Mesenchymal stem cell (in vitro differentiated cells and primary cell): ENCODE results near the gene OPCML.

Experiments
- DNase-seq: peaks from one replicate; pipeline ENCODE4 v3.0.0-alpha.2; 2013
- H2AFZ ChIP-seq: one replicate; pipeline ENCODE4 v1.6.1; 2013; ENCODE audit warnings: low read depth, mild to moderate bottlenecking, control low read depth, inconsistent platforms, low read length, moderate library complexity
- H2AK5ac ChIP-seq: 2 replicates; pipeline ENCODE4 v1.6.1; 2013; ENCODE audit warnings: low read length, moderate library complexity, mild to moderate bottlenecking, inconsistent platforms; ENCODE audit not compliant: severe bottlenecking
- H2BK120ac ChIP-seq: one replicate; pipeline ENCODE4 v1.6.1; 2013; ENCODE audit warnings: low read depth, mild to moderate bottlenecking, inconsistent platforms, low read length, moderate library complexity
- H2BK12ac ChIP-seq, 2 experiments: one replicate each; pipeline ENCODE4 v1.6.1; 2013; ENCODE audit warnings: inconsistent platforms in 2 of 2, low read length in 2 of 2, mild to moderate bottlenecking in 2 of 2, moderate library complexity in 2 of 2, control low read depth in 1 of 2
- H2BK15ac ChIP-seq: one replicate; pipeline ENCODE4 v1.6.1; 2013; ENCODE audit warnings: mild to moderate bottlenecking, low read depth, inconsistent platforms; ENCODE audit not compliant: poor library complexity, severe bottlenecking
- H2BK5ac ChIP-seq: 2 replicates; pipeline ENCODE4 v1.6.1; 2013; ENCODE audit warnings: low read depth, mild to moderate bottlenecking, low read length, control low read depth, inconsistent platforms; ENCODE audit not compliant: poor library complexity, severe bottlenecking
- H3K14ac ChIP-seq, 2 experiments: one replicate each; pipeline ENCODE4 v1.6.1; 2013; ENCODE audit warnings: inconsistent platforms in 2 of 2, low read length in 2 of 2, control low read depth in 1 of 2, mild to moderate bottlenecking in 1 of 2, moderate library complexity in 1 of 2
- H3K18ac ChIP-seq, 2 experiments: one replicate each; pipeline ENCODE4 v1.6.1; 2013; ENCODE audit warnings: inconsistent platforms in 2 of 2, low read length in 2 of 2, control low read depth in 1 of 2, low read depth in 1 of 2, mild to moderate bottlenecking in 1 of 2
- H3K23ac ChIP-seq, 2 experiments: one replicate each; pipeline ENCODE4 v1.6.1; 2013; ENCODE audit warnings: inconsistent platforms in 2 of 2, low read length in 2 of 2, mild to moderate bottlenecking in 2 of 2, moderate library complexity in 2 of 2, control low read depth in 1 of 2
- H3K27ac ChIP-seq: 2 replicates; pipeline ENCODE4 v1.5.1; 2013; ENCODE audit warnings: mild to moderate bottlenecking, moderate library complexity, low read length, control low read depth, inconsistent platforms; ENCODE audit not compliant: poor library complexity, severe bottlenecking
- H3K27me3 ChIP-seq, 2 experiments: 2 replicates each; pipeline versions ENCODE4 v1.6.1 to v1.7.0; 2013; ENCODE audit warnings: low read length in 2 of 2, mild to moderate bottlenecking in 2 of 2, moderate library complexity in 2 of 2, control low read depth in 1 of 2, inconsistent platforms in 1 of 2; ENCODE audit not compliant: control insufficient read depth in 1 of 2, insufficient read depth in 1 of 2
- H3K36me3 ChIP-seq, 2 experiments: 2 replicates each; pipeline versions ENCODE4 v1.6.1 to v1.7.0; 2013; ENCODE audit warnings: low read length in 2 of 2, control low read depth in 1 of 2, inconsistent platforms in 1 of 2, low read depth in 1 of 2, mild to moderate bottlenecking in 1 of 2; ENCODE audit not compliant: insufficient read depth in 2 of 2, control insufficient read depth in 1 of 2
- H3K4ac ChIP-seq, 2 experiments: one replicate each; pipeline ENCODE4 v1.6.1; 2013; ENCODE audit warnings: inconsistent platforms in 2 of 2, low read length in 2 of 2, mild to moderate bottlenecking in 2 of 2, moderate library complexity in 2 of 2, control low read depth in 1 of 2, low read depth in 1 of 2
- H3K4me1 ChIP-seq: 2 replicates; pipeline ENCODE4 v1.6.1; 2013; ENCODE audit warnings: low read depth, low read length, control low read depth; ENCODE audit not compliant: control insufficient read depth, insufficient read depth
- H3K4me2 ChIP-seq: 2 replicates; pipeline ENCODE4 v1.6.1; 2013; ENCODE audit warnings: low read length, mild to moderate bottlenecking, inconsistent platforms; ENCODE audit not compliant: poor library complexity, severe bottlenecking
- H3K4me3 ChIP-seq, 2 experiments: 2 replicates each; pipeline versions ENCODE4 v1.5.1 to v1.7.0; 2013; ENCODE audit warnings: low read length in 2 of 2, mild to moderate bottlenecking in 2 of 2, control low read depth in 1 of 2, low read depth in 1 of 2; ENCODE audit not compliant: insufficient read depth in 1 of 2
- H3K79me1 ChIP-seq: replicated peaks from 2 replicates; pipeline ENCODE4 v1.6.1; 2013; ENCODE audit warnings: mild to moderate bottlenecking, control low read depth, low read length, inconsistent platforms; ENCODE audit not compliant: poor library complexity, severe bottlenecking
- H3K9ac ChIP-seq: 2 replicates; pipeline ENCODE4 v1.7.0; 2013; ENCODE audit warnings: mild to moderate bottlenecking, low read length, moderate library complexity
- H3K9me3 ChIP-seq: 2 replicates; pipeline ENCODE4 v1.7.0; 2013; ENCODE audit warnings: mild to moderate bottlenecking, low read length; ENCODE audit not compliant: control insufficient read depth
- H4K8ac ChIP-seq: one replicate; pipeline ENCODE4 v1.6.1; 2013; ENCODE audit warnings: inconsistent platforms, mild to moderate bottlenecking, low read length, moderate library complexity
- H4K91ac ChIP-seq: one replicate; pipeline ENCODE4 v1.6.1; 2013; ENCODE audit warnings: mild to moderate bottlenecking, low read length, inconsistent platforms
- WGBS: methylation state at CpG from one replicate; pipeline ENCODE4 v1.1.7; 2013; ENCODE audit warnings: mixed read lengths; 5-methylcytosine and 5-hydroxymethylcytosine counted together

The OPCML gene

DNA sequence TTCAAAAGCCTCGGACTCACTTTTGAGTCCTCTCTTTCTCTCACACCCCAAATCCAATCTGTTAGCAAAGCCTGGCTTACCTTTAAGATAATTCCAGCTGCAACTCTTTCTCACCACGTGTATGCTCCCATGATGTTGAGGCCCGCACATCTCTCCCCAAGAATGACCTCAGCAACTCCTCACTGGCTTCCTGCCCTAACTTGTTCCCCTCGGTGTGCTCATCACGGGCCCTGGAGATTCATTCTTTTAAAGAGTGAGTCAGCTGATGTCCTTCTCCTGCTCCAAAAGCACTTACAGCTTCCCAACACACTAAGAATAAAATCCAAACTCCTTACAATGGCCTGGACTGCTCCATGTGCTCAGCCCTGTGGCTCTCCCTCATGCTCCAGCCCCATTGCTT, 1041.3 kb downstream of the OPCML start:
- H3K79me1 ChIP-seq, result no peaks in the 10 kb centered on the region
- H3K4ac ChIP-seq, result no peak overlapping the region
- H3K27me3 ChIP-seq, result peaks cover 0 to 4% of the 10 kb centered on the region in 2 experiments
- H2AK5ac ChIP-seq, result no peak overlapping the region
- H2BK12ac ChIP-seq, result no peak overlapping the region
- H3K4me2 ChIP-seq, result no peak overlapping the region
- H2BK120ac ChIP-seq, result no peak overlapping the region
- no peak overlapping the region for H4K91ac ChIP-seq
- H2BK15ac ChIP-seq, result no peak overlapping the region
- H3K14ac ChIP-seq, result no peak overlapping the region
- WGBS, result 55% methylated on average over 5 of the region's 5 CpGs
- H2AFZ ChIP-seq, result no peak overlapping the region
- H3K27ac ChIP-seq, result no peak overlapping the region
- no peak overlapping the region for H3K23ac ChIP-seq
- no peak overlapping the region for H2BK5ac ChIP-seq
- H3K4me3 ChIP-seq, result no peak overlapping the region
- H3K18ac ChIP-seq, result no peak overlapping the region
- no peak overlapping the region for H4K8ac ChIP-seq
- H3K9me3 ChIP-seq, result peaks cover 2% of the 10 kb centered on the region
- DNase-seq, result no peak
- no peaks in the 10 kb centered on the region for H3K4me1 ChIP-seq
- H3K36me3 ChIP-seq, result no peaks in the 10 kb centered on the region
- no peak overlapping the region for H3K9ac ChIP-seq

DNA sequence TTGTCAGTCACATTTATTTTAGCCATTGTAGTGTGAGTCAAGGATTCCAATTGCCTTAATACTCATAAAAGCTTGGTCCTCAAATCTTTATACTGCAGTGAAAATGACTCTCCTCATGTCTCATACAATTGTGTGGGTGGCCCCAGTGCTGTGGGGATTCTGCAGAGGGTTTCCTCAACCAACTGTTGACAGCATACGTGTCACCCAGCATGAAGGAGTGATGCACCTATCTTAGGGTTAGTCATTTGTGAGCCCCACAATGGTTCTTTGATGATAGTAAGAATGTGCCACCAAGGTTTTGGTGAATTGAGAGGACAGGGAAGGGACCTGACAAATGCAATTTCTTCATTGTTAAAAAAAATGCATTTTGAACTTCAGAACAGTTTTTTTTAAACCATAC, 1046.2 kb downstream of the OPCML start:
- Histone ChIP-seq H2BK120ac (no peak overlapping the region), H4K8ac (no peak overlapping the region), H4K91ac (no peak overlapping the region), H3K79me1 (no peaks in the 10 kb centered on the region), H2BK5ac (no peak overlapping the region), H3K23ac (no peak overlapping the region), H3K4me2 (no peak overlapping the region), H3K18ac (no peak overlapping the region), H3K9ac (no peak overlapping the region), H2BK15ac (no peak overlapping the region), H3K36me3 (no peaks in the 10 kb centered on the region), H2AFZ (no peak overlapping the region), H3K4me3 (no peak overlapping the region), H2AK5ac (no peak overlapping the region), H3K27ac (no peak overlapping the region), H3K4ac (no peak overlapping the region), H3K9me3 (peaks cover 11% of the 10 kb centered on the region), H2BK12ac (no peak overlapping the region), H3K4me1 (no peaks in the 10 kb centered on the region), H3K27me3 (no peaks in the 10 kb centered on the region), H3K14ac (no peak overlapping the region)
- no peak for DNase-seq
- 63% methylated on average over 1 of the region's 1 CpG for WGBS

DNA sequence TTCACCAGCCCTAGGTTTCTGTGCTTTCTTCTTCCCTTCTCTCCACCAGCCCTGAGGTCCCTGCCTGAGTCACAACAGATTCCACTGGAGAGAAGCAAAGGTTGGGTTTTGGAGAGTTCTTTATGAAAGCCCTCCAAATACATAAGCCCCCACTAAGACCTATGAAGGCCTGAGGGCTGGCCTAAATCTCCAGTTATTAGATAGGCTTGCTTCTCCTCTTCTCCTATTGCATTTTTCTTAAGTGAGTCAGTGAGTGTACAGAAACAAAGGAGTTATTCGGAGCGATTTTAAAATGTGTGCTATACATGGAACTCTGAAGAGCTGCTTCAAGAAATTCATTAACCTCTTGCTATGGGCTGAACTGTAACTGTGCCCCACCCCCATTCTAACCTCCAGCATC, 1057.3 kb downstream of the OPCML start:
- H3K4ac ChIP-seq, result no peak overlapping the region
- H3K23ac ChIP-seq, result no peak overlapping the region
- H3K27me3 ChIP-seq, result peaks cover 0 to 4% of the 10 kb centered on the region in 2 experiments
- no peak overlapping the region for H3K9ac ChIP-seq
- no peak overlapping the region for H2BK5ac ChIP-seq
- H4K8ac ChIP-seq, result no peak overlapping the region
- H3K14ac ChIP-seq, result no peak overlapping the region
- H3K4me3 ChIP-seq, result no peak overlapping the region
- no peak overlapping the region for H3K27ac ChIP-seq
- no peak overlapping the region for H2BK15ac ChIP-seq
- no peak overlapping the region for H2AK5ac ChIP-seq
- no peaks in the 10 kb centered on the region for H3K36me3 ChIP-seq
- no peak overlapping the region for H2AFZ ChIP-seq
- H2BK12ac ChIP-seq, result no peak overlapping the region
- no peak overlapping the region for H3K18ac ChIP-seq
- no peaks in the 10 kb centered on the region for H3K79me1 ChIP-seq
- no peaks in the 10 kb centered on the region for H3K4me1 ChIP-seq
- no CpG with 5 or more reads among the region's 2 CpGs for whole genome bisulfite sequencing
- H4K91ac ChIP-seq, result no peak overlapping the region
- no peak overlapping the region for H3K4me2 ChIP-seq
- no peak for DNase-seq
- peaks cover 3% of the 10 kb centered on the region for H3K9me3 ChIP-seq
- no peak overlapping the region for H2BK120ac ChIP-seq

DNA sequence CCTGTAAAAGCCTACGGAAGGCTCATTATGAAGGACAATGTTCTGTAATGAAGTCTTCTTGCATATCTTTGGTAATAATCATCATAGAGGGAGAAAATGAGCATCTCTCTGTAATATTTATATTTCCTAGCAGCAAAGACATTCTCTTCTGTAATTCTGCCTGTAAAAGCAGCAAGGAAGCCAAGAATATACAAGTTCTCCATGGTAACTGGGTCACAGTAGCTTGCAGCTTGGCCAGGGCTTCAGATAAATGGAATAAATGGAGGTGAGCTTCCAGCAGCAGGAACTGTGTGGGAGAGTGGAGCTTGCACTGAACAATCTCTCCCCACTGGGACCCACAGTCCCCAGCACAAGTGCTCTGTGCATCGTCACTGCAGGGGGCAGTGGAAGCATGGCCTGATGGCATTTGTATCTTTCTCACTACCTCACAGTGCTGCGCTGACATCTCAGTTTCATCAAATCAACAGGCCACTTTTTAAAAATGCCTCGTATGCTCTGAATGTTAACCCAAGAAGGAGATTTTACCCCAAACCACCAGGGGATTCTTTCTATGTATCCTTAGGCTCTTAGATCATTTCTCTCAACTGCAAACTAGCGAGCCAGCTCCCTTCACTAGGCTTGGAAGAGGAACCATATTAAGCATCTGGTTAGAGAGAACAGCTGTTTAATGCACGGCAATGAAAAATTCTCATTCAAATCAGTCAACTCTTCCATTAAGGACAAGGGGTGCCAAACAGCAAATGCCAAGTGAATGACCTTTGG, 1059.7 kb downstream of the OPCML start:
- H3K27ac ChIP-seq, result no peak overlapping the region
- H3K9me3 ChIP-seq, result peaks cover 3% of the 10 kb centered on the region
- H2BK120ac ChIP-seq, result no peak overlapping the region
- no peak overlapping the region for H2BK12ac ChIP-seq
- H3K9ac ChIP-seq, result peak overlapping the region; percentile 52
- 85% methylated on average over 5 of the region's 6 CpGs for WGBS
- H3K4me2 ChIP-seq, result no peak overlapping the region
- no peaks in the 10 kb centered on the region for H3K4me1 ChIP-seq
- no peak for DNase-seq
- H2AFZ ChIP-seq, result no peak overlapping the region
- no peak overlapping the region for H2BK15ac ChIP-seq
- H2BK5ac ChIP-seq, result no peak overlapping the region
- peaks cover 0 to 10% of the 10 kb centered on the region in 2 experiments for H3K27me3 ChIP-seq
- no peak overlapping the region for H2AK5ac ChIP-seq
- no peak overlapping the region for H3K4me3 ChIP-seq
- no peak overlapping the region for H4K8ac ChIP-seq
- H4K91ac ChIP-seq, result no peak overlapping the region
- no peak overlapping the region for H3K14ac ChIP-seq
- H3K23ac ChIP-seq, result no peak overlapping the region
- H3K79me1 ChIP-seq, result no peaks in the 10 kb centered on the region
- no peaks in the 10 kb centered on the region for H3K36me3 ChIP-seq
- H3K18ac ChIP-seq, result no peak overlapping the region
- no peak overlapping the region for H3K4ac ChIP-seq
